HG03457 (cell line): ENCODE results near the gene CCT6A.
"Not testable (repeated sequence)": the region's sequence is repeated elsewhere in the genome, so short reads cannot be mapped to it uniquely, and the experiment has no call there.

Experiments
- ATAC-seq: cut with Tn5 transposase; IDR thresholded peaks from one replicate; pipeline ENCODE4 v1.9.1; 2021; ENCODE audit warnings: moderate number of reproducible peaks; ENCODE audit not compliant: unreplicated experiment

The CCT6A gene

DNA sequence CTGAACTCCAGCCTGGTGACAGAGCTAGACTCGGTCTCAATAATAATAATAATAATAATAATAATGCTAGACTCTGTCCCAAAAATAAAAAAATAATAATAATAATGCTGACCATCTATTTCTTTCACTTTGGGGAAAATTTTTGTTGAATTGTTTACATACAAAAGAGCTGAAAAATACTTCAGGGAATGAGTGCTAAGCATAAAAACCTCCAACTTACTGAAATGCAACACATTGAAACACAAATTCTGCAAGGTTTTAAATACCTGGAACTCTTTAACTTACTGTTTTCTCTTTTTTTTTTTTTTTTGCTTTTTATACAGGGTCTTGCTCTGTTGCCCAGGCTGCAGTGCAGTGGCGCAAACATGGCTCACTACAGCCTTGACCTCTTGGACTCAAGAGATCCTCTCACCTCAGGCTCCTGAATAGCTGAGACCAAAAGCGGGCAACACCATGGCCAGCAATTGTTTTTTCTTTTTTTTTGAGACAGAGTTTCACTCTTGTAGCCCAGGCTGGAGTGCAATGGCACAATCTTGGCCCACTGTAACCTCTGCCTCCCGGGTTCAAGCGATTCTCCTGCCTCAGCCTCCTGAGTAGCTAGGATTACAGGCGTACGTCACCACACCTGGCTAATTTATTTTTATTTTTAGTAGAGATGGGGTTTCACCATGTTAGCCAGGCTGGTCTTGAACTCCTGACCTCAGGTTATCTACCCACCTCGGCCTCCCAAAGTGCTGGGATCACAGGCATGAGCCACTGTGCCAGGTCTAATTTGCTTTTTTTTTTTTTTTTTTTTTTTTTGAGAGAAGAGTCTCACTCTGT lies 46.8 kb downstream of the CCT6A start:
- not testable (repeated sequence) for ATAC-seq

DNA sequence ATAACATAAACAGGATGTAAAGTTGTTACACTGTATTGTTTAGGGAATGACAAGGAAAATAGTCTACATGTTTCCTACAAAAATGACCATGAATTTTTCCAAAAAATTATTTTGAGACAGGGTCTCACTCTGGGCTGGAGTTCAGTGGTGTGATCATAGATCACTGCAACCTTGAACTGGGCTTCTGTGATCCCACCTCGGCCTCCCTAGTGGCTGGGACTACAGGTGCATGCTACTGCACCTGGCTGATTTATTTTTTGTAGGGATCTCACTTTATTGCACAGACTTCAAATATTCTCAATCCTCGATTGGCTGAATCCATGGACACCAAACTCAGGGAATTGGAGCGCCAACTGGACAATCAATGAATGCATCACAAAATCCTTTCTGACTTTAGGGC lies 48.1 kb downstream of the CCT6A start:
- no peak for ATAC-seq

DNA sequence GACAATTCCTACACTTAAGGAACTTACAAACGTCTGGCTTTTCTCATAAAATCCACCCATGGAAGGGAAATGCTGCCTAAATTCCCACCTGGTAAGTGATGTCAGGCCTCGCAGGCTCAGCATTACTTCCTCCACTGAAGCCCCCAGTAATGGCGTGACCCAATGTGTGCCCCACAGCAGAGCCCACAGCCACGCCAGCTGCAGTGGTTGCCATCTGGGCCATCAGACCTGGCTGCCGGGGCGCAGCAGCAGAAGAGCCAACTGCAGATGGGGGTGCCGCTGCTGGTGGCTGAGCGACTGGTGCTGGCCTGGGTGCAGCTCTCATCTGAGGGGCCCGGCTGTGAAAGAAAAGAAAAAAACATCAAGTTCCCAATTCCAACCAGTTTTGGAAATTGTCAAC lies 52.6 kb downstream of the CCT6A start:
- not testable (repeated sequence) for ATAC-seq

DNA sequence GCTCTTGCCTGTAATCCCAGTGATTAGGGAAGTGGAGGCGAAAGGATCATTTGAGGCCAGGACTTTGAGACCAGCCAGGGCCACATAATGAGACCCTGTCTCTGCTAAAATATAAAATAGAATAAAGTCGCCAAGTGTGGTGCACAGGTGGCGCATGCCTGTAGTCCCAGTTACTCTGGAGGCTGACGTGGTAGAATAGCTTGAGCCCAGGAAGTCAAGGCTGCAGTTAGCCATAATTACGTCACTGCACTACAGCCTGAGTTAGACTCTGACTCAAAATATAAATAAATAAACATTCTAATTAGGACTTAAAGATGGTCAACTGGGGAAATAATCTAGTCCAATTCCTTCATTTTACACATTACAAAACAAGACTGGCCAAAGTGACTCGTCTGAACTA lies 53.9 kb downstream of the CCT6A start:
- no peak for ATAC-seq

DNA sequence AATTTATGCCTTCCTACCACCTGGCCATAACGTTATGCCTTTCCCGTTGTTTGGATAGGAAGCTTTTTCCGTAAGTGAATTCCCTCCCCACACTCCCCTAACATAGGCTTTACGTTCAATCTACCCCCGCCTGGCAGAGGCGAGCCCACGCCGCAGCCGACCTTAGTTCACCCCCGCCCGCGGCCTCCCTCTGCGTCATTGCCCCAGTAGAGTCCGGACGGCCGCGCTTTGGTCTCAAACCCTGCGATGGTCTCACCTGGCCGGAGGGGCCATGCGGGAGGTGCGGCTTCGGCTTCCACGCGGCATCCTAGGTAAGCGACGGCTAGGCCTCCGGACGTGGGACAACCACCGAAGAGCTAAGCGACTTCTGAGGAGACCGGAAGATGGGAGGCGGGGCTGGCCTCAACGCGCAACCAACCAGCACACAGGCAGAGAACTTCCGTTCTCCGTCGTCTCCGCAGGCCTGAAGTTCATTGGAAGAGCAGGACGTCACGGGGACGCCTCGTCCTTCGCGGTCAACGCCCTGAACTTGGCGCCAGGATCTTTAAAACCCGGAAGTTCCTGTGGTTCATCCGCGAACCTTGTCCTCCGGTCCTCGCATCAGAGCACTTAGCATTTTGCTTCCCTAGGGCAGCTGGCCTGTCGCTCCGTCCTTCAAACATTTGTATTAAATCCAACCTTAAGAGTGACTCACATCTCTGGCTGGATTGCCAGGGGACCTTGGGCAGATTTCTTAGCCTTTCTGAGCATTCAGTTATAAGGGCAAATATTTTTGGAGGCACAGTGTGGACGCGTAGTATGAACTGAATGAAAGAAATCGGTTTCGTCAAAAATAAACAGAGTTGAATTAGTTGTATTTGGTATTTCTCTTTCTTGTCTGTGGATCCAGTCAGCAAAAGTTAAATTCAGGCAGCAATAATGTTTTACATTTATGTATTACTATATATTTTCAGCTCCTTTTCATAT lies 54.8 kb downstream of the CCT6A start, which contains the start of gene CHCHD2:
Gene CHCHD2, minus strand, starts transcription at position 369 of the 966 bp plus-strand sequence. Its CDS starts 63 bp downstream, at position 306.
- peak; percentile 99 for ATAC-seq

DNA sequence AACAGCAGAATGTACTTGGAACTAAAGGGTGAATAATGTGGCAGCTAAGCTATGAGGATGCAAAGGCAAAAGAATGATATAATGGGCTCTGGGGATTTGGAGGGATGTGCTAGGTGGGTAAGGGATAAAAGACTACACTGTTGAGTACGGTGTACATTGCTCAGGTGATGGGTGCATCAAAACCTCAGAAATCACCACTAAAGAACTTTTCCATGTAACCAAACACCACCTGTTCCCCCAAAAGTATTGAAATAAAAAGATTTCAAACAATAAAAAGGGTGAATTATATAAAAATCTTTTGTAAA lies 56.3 kb downstream of the CCT6A start:
- ATAC-seq = no peak

DNA sequence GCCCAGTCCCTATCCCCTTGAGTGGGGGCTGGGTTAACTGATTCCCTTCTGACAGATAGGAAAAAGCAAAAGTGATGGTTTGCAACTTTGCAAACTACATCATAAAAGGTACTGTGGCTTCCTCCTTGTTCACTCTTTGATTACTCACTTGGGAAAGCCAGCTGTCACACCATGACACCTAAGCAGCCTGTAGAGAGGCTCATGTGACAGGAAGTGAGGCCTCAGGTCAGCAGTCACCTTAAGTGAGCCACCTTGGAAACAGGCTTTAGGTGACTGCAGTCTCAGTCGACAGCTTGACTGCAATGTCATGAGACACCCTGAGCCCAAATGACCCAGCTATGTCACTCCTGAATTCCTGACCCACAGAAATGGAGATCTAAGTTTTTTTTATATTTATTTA lies 59.0 kb downstream of the CCT6A start:
- ATAC-seq = no peak

DNA sequence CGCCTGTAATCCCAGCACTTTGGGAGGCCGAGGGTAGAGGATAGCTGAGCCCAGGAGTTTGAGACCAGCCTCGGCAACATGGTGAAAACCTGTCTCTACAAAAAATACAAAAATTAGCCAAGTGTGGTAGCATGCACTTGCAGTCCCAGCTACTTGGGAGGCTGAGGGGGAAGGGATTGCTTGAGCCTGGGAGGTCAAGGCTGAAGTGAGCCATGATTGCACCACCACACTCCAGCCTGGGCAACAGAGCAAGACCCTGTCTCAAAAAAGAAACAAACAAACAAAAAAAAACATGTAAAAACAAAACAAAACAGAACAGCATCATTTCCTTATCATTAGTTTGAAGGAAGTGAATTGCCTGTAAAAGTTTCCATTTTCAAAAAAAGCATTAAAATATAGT lies 60.7 kb downstream of the CCT6A start:
- not testable (repeated sequence) for ATAC-seq
